G401 (cell line): Measurements from ENCODE around the gene ZNF630. TPM values are rescaled to one million over a fixed set of nuclear protein-coding genes. Genes with fewer than 3 reads are reported as not detected.
"Not testable (repeated sequence)": the region's sequence is repeated elsewhere in the genome, so short reads cannot be mapped to it uniquely, and the experiment has no call there.

Experiments used
- DNase-seq: peaks from one replicate; pipeline ENCODE4 v3.0.0-alpha.2; 2015; ENCODE audit warnings: low spot score
- in situ Hi-C: cut with HindIII; loops from 2 replicates; pipeline ENCODE4 v1.10.0; 2016; ENCODE audit warnings: low sequenced_read_pairs, mixed read lengths
- total RNA-seq: library from RNA; depleted of rRNA; stranded (reverse); fragments of >200 nt; shearing (Covaris generic); gene quantifications from 2 replicates; pipeline ENCODE4 v1.2.3, GENCODE V29; 2014; rRNA removed

ZNF630 gene
- total RNA-seq, 1 experiment from 2014 or later: not detected

GRCh38 chrX:48035891-48036290 is 35.5 kb downstream of the ZNF630 start:
- in situ Hi-C loops: no loop called here
- no peak for DNase-seq

- in situ Hi-C loops: not testable (repeated sequence)
Observed at GRCh38 chrX:48030641-48031173, 40.7 kb downstream of the ZNF630 start.

GRCh38 chrX:48030237-48030636 is 41.2 kb downstream of the ZNF630 start:
- in situ Hi-C loops: no loop called here
- DNase-seq: no peak

More at GRCh38 chrX:48030641-48031173, 40.7 kb downstream of the ZNF630 start:
- DNase-seq: not testable (repeated sequence)

- in situ Hi-C loops: no loop called here
- no peak for DNase-seq
Observed at GRCh38 chrX:48028091-48028490, 43.3 kb downstream of the ZNF630 start.

GRCh38 chrX:48027545-48027944 is 43.9 kb downstream of the ZNF630 start:
- DNase-seq: peak; percentile 2
- in situ Hi-C loops: not testable (repeated sequence)

- in situ Hi-C loops: no loop called here
- peak; percentile 81 for DNase-seq
Observed at GRCh38 chrX:48025561-48025960, 45.9 kb downstream of the ZNF630 start.

- in situ Hi-C loops: no loop called here
Observed at GRCh38 chrX:48022738-48023137, 48.7 kb downstream of the ZNF630 start.

GRCh38 chrX:48022100-48022499 is 49.3 kb downstream of the ZNF630 start:
- DNase-seq: no peak
- in situ Hi-C loops: no loop called here

More at GRCh38 chrX:48022738-48023137, 48.7 kb downstream of the ZNF630 start:
- no peak for DNase-seq

GRCh38 chrX:48021026-48021900 is 50.2 kb downstream of the ZNF630 start:
- in situ Hi-C loops: no loop called here

GRCh38 chrX:48020472-48020871 is 51.0 kb downstream of the ZNF630 start:
- in situ Hi-C loops: not testable (repeated sequence)

More at GRCh38 chrX:48021026-48021900, 50.2 kb downstream of the ZNF630 start:
- peak; percentile 81 for DNase-seq

GRCh38 chrX:48019892-48020291 is 51.5 kb downstream of the ZNF630 start:
- DNase-seq, in situ Hi-C loops: not testable (repeated sequence)

More at GRCh38 chrX:48020472-48020871, 51.0 kb downstream of the ZNF630 start:
- DNase-seq: not testable (repeated sequence)

- DNase-seq, in situ Hi-C loops: not testable (repeated sequence)
Observed at GRCh38 chrX:48016583-48017310, 54.7 kb downstream of the ZNF630 start.

- DNase-seq, in situ Hi-C loops: not testable (repeated sequence)
Observed at GRCh38 chrX:48009445-48009960, 61.9 kb downstream of the ZNF630 start.

Other genes with a start within 250 kb of the ZNF630 start
- 0.49 and 1.4 TPM in 2 replicates for gene ZNF81, start 234.7 kb downstream of the ZNF630 start, total RNA-seq
- 5.0 and 7.9 TPM in 2 replicates for gene ZNF182, start 67.7 kb downstream of the ZNF630 start, total RNA-seq
- gene SPACA5, start 64.7 kb downstream of the ZNF630 start, total RNA-seq: not detected in 2 replicates
- not detected in 2 replicates for gene SPACA5B, start 59.0 kb upstream of the ZNF630 start, total RNA-seq
- gene SSX5, start 125.2 kb upstream of the ZNF630 start, total RNA-seq: not detected in 2 replicates
- gene SSX1, start 183.8 kb upstream of the ZNF630 start, total RNA-seq: not detected in 2 replicates